Panc1 (cell line): ENCODE results near the gene GCN1. TPM values are rescaled to one million over a fixed set of nuclear protein-coding genes. Genes with fewer than 3 reads are reported as not detected.

Source experiments
- ATAC-seq: fragments of 200-7000 bp; cut with Tn5 transposase; 2 replicates; pipeline ENCODE4 v1.9.1; 2020; ENCODE audit warnings: mild to moderate bottlenecking, moderate library complexity
- BruUV-seq: library from RNA; stranded (reverse); fragments of 400-500 nt; replicated peaks from 2 replicates; lab custom pipeline; 2021; lab: Mats Ljungman, UMichigan
- CTCF ChIA-PET: fragments of 300-600 bp; sonication (Branson Sonifier 250); formaldehyde crosslinking; loops from one replicate; lab custom pipeline; 2022; ENCODE audit warnings: antibody characterized with exemption; lab: Charles Lee
- POLR2A ChIA-PET: fragments of 300-600 bp; sonication (Branson Sonifier 250); formaldehyde crosslinking; loops from one replicate; lab custom pipeline; 2022; ENCODE audit warnings: antibody characterized with exemption; lab: Charles Lee
- DNase-seq: peaks from one replicate; pipeline ENCODE4 v3.0.0-alpha.2; 2010; ENCODE audit warnings: low read depth, low spot score
- H3K27ac ChIP-seq: 2 replicates; pipeline ENCODE4 v1.5.1; 2011; ENCODE audit warnings: mild to moderate bottlenecking, low read length, inconsistent platforms
- H3K27me3 ChIP-seq: fragments of 200-500 bp; sonication (Bioruptor generic); 2 replicates; pipeline ENCODE4 v1.6.0; 2014; ENCODE audit warnings: low read length, inconsistent platforms; ENCODE audit not compliant: control insufficient read depth, insufficient read depth
- H3K36me3 ChIP-seq: fragments of 200-500 bp; sonication (Bioruptor generic); 2 replicates; pipeline ENCODE4 v1.5.1; 2014; ENCODE audit warnings: inconsistent platforms, mild to moderate bottlenecking, low read length, moderate library complexity; ENCODE audit not compliant: control insufficient read depth, insufficient read depth
- H3K4me1 ChIP-seq: 2 replicates; pipeline ENCODE4 v1.5.1; 2011; ENCODE audit warnings: inconsistent platforms, mild to moderate bottlenecking, low read length, moderate library complexity; ENCODE audit not compliant: control insufficient read depth, insufficient read depth
- H3K4me3 ChIP-seq, 2 experiments: 2 replicates each; pipeline ENCODE4 v1.5.1; 2011 to 2012; ENCODE audit warnings: low read depth in 2 of 2, low read length in 2 of 2, mild to moderate bottlenecking in 2 of 2, inconsistent platforms in 1 of 2, moderate library complexity in 1 of 2
- H3K9me3 ChIP-seq: fragments of 200-500 bp; sonication (Bioruptor generic); 2 replicates; pipeline ENCODE4 v1.5.1; 2014; ENCODE audit warnings: low read depth, mild to moderate bottlenecking, inconsistent platforms, low read length, moderate library complexity; ENCODE audit not compliant: control insufficient read depth, insufficient read depth
- POLR2AphosphoS5 ChIP-seq: IDR thresholded peaks from 2 replicates; pipeline ENCODE4 v1.6.1; 2012; ENCODE audit warnings: mild to moderate bottlenecking, low read depth, low read length, moderate library complexity
- SIN3A ChIP-seq: IDR thresholded peaks from 2 replicates; pipeline ENCODE4 v1.6.1; 2012; ENCODE audit warnings: low read depth, mild to moderate bottlenecking, low read length, moderate library complexity, borderline replicate concordance; ENCODE audit not compliant: insufficient read depth
- TCF7L2 ChIP-seq: IDR thresholded peaks from 2 replicates; pipeline ENCODE4 v1.6.1; 2011; ENCODE audit warnings: mild to moderate bottlenecking, low read depth, low read length, inconsistent platforms
- in situ Hi-C: cut with HindIII; loops from 2 replicates; pipeline ENCODE4 v1.10.0; 2016; ENCODE audit warnings: low sequenced_read_pairs, low pct_unique_long_range_greater_than_20kb
- intact Hi-C: fragments of 100-400 bp; cut with micrococcal nuclease; formaldehyde crosslinking; loops from one replicate; pipeline ENCODE4 v1.10.0; 2022; ENCODE audit not compliant: unreplicated experiment
- total RNA-seq: library from RNA; stranded (reverse); gene quantifications from one replicate; pipeline ENCODE4 v1.2.1, GENCODE V29; 2021; ENCODE audit not compliant: unreplicated experiment
- TF ChIP-seq, protein P1 (sequence below): fragments of 450-650 bp; IDR thresholded peaks from 2 replicates; pipeline ENCODE4 v1.5.1; 2017; ENCODE audit warnings: mild to moderate bottlenecking
- TF ChIP-seq, protein P2 (sequence below), 2 experiments: IDR thresholded peaks; 2 replicates each; pipeline ENCODE4 v1.6.1; 2011 to 2012; ENCODE audit warnings: low read depth in 2 of 2, control low read depth in 1 of 2, low read length in 1 of 2, mild to moderate bottlenecking in 1 of 2, moderate library complexity in 1 of 2; ENCODE audit not compliant: insufficient read depth in 1 of 2

Gene GCN1
- total RNA-seq, 1 experiment from 2014 or later: 175 TPM

DNA sequence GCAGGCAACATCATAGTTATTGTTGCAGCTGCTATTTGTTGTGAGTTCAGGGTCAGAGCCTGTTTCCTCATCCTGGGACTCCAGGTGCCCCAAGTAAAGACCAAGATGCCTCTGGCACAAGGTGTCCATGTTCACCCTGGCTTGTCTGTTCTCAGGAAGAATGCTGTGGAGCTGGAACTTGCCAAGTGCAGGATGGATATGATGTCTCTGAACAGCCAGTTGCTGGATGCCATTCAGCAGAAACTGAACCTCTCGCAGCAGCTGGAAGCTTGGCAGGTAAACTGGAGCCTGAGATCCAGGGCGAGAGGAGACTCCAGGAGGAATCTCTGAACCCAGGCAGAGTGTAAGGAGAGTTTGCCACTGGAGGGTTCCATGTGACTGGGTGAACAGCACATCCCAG lies 104.7 kb downstream of the GCN1 start:
- DNase-seq (no peak), ATAC-seq (no peak)
- no peaks in the 10 kb centered on the region for H3K36me3 ChIP-seq
- peaks cover 17% of the 10 kb centered on the region for H3K4me1 ChIP-seq
- CTCF ChIA-PET: no interaction called here
- no peak overlapping the region for H3K4me3 ChIP-seq
- H3K9me3 ChIP-seq: no peaks in the 10 kb centered on the region
- intact Hi-C loops: loop anchor here (5.0 kb wide), 1 partner anchor 102 kb away; the partner anchor contains the start of gene BICDL1
- no peaks in the 10 kb centered on the region for H3K27me3 ChIP-seq
- TF ChIP-seq POLR2AphosphoS5 (no peak), TCF7L2 (no peak), SIN3A (no peak)
- TF ChIP-seq, protein P1, sequence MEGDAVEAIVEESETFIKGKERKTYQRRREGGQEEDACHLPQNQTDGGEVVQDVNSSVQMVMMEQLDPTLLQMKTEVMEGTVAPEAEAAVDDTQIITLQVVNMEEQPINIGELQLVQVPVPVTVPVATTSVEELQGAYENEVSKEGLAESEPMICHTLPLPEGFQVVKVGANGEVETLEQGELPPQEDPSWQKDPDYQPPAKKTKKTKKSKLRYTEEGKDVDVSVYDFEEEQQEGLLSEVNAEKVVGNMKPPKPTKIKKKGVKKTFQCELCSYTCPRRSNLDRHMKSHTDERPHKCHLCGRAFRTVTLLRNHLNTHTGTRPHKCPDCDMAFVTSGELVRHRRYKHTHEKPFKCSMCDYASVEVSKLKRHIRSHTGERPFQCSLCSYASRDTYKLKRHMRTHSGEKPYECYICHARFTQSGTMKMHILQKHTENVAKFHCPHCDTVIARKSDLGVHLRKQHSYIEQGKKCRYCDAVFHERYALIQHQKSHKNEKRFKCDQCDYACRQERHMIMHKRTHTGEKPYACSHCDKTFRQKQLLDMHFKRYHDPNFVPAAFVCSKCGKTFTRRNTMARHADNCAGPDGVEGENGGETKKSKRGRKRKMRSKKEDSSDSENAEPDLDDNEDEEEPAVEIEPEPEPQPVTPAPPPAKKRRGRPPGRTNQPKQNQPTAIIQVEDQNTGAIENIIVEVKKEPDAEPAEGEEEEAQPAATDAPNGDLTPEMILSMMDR: no peak
- TF ChIP-seq, protein P2, sequence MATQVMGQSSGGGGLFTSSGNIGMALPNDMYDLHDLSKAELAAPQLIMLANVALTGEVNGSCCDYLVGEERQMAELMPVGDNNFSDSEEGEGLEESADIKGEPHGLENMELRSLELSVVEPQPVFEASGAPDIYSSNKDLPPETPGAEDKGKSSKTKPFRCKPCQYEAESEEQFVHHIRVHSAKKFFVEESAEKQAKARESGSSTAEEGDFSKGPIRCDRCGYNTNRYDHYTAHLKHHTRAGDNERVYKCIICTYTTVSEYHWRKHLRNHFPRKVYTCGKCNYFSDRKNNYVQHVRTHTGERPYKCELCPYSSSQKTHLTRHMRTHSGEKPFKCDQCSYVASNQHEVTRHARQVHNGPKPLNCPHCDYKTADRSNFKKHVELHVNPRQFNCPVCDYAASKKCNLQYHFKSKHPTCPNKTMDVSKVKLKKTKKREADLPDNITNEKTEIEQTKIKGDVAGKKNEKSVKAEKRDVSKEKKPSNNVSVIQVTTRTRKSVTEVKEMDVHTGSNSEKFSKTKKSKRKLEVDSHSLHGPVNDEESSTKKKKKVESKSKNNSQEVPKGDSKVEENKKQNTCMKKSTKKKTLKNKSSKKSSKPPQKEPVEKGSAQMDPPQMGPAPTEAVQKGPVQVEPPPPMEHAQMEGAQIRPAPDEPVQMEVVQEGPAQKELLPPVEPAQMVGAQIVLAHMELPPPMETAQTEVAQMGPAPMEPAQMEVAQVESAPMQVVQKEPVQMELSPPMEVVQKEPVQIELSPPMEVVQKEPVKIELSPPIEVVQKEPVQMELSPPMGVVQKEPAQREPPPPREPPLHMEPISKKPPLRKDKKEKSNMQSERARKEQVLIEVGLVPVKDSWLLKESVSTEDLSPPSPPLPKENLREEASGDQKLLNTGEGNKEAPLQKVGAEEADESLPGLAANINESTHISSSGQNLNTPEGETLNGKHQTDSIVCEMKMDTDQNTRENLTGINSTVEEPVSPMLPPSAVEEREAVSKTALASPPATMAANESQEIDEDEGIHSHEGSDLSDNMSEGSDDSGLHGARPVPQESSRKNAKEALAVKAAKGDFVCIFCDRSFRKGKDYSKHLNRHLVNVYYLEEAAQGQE (IDR thresholded peaks at IDR 0.05; ENCODE audit: insufficient read depth in 1 of 2, low read depth in 2 of 2, low read length in 1 of 2): no peak
- no TSS peak for BruUV-seq
- in situ Hi-C loops: no loop called here
- POLR2A ChIA-PET: interaction anchor here (0.6 kb wide), 1 partner anchor 22 kb away, joined by 6 read pairs; no protein-coding TSS in a partner anchor
- H3K27ac ChIP-seq: no peak overlapping the region

DNA sequence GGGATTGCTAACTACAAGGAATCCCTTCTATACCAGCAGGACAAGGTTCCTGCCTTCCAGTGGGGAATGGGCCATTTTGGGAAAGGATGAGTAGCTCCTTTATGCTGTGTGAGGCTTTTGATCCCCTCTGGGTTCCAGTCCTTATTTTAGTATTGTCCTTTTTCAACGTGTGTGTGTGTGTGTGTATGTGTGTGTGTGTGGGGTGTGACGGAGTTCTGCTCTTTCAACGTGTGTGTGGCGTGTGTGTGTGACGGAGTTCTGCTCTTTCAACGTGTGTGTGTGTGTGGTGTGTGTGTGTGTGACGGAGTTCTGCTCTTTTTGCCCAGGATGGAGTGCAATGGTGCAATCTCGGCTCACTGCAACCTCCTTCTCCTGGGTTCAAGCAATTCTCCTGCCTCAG lies 105.4 kb downstream of the GCN1 start:
- H3K27me3 ChIP-seq: no peaks in the 10 kb centered on the region
- H3K27ac ChIP-seq: no peak overlapping the region
- no peak overlapping the region for H3K4me3 ChIP-seq
- no peak for ATAC-seq
- in situ Hi-C loops: no loop called here
- BruUV-seq: no TSS peak
- intact Hi-C loops: loop anchor here (5.0 kb wide), 1 partner anchor 102 kb away; the partner anchor contains the start of gene BICDL1
- no peak for DNase-seq
- CTCF ChIA-PET: no interaction called here
- H3K36me3 ChIP-seq: no peaks in the 10 kb centered on the region
- H3K4me1 ChIP-seq: peaks cover 14% of the 10 kb centered on the region
- no peaks in the 10 kb centered on the region for H3K9me3 ChIP-seq
- POLR2A ChIA-PET: no interaction called here
- TF ChIP-seq SIN3A (no peak), POLR2AphosphoS5 (no peak), TCF7L2 (no peak)
- TF ChIP-seq, protein P1: no peak
- TF ChIP-seq, protein P2 (IDR thresholded peaks at IDR 0.05; ENCODE audit: insufficient read depth in 1 of 2, low read depth in 2 of 2, low read length in 1 of 2): no peak
